ENCODE measurements around the gene GMFB. TPM values are rescaled to one million over a fixed set of nuclear protein-coding genes. Genes with fewer than 3 reads are reported as not detected.
A peak's percentile ranks its signal among the peaks of the same experiment; 100 is the strongest.

Gene GMFB
- total RNA-seq, 1 experiment from 2014 or later = 79.2 TPM

GRCh38 chr14:54474232-54474793 lies 14.5 kb downstream of the GMFB start:
- H3K4me3 Mint-ChIP-seq = no peak overlapping the region
- TF ChIP-seq CTCF (conservative IDR thresholded peaks at IDR 0.05) = no peak
- Histone ChIP-seq H2AFZ (ENCODE audit: low read length) (no peak overlapping the region), H3K4me1 (ENCODE audit: insufficient read depth, low read length) (no peaks in the 10 kb centered on the region), H4K20me1 (ENCODE audit: control insufficient read depth, insufficient read depth, insufficient read length) (no peaks in the 10 kb centered on the region), H2AK5ac (ENCODE audit: insufficient read length, low read length) (no peak overlapping the region), H3K9ac (ENCODE audit: extremely low read depth, insufficient read length, low read length) (no peak overlapping the region), H2BK20ac (ENCODE audit: low read depth, low read length, poor library complexity, severe bottlenecking) (no peak overlapping the region), H3K18ac (ENCODE audit: insufficient read length, low read depth, low read length) (no peak overlapping the region), H2BK15ac (ENCODE audit: low read depth, low read length) (no peak overlapping the region), H3K23me2 (ENCODE audit: insufficient read length, low read depth, low read length, poor library complexity, severe bottlenecking) (no peaks in the 10 kb centered on the region), H4K5ac (ENCODE audit: insufficient read length, low read depth, low read length) (no peak overlapping the region), H4K91ac (ENCODE audit: insufficient read length, low read depth, low read length) (no peak overlapping the region), H3K4ac (ENCODE audit: low read depth, low read length) (no peak overlapping the region), H3K27me3 (ENCODE audit: insufficient read depth, low read length) (no peaks in the 10 kb centered on the region), H2BK120ac (ENCODE audit: low read depth, low read length, poor library complexity, severe bottlenecking) (no peak overlapping the region), H3K79me2 (ENCODE audit: insufficient read depth, low read length) (no peaks in the 10 kb centered on the region), H3K27ac (ENCODE audit: insufficient read length, low read depth, low read length) (no peak overlapping the region), H2BK5ac (ENCODE audit: insufficient read length, low read length) (no peak overlapping the region), H4K8ac (replicated peaks; ENCODE audit: insufficient read length, low read depth, low read length) (no peak overlapping the region), H3K14ac (ENCODE audit: insufficient read depth, low read length) (no peak overlapping the region), H3K23ac (ENCODE audit: insufficient read length, low read depth, low read length) (no peak overlapping the region), H3K56ac (ENCODE audit: insufficient read length, low read depth, low read length) (no peak overlapping the region), H3K9me3 (ENCODE audit: control insufficient read depth, low read depth, low read length) (no peaks in the 10 kb centered on the region), H2BK12ac (ENCODE audit: insufficient read length, low read depth, low read length) (no peak overlapping the region), H3T11ph (ENCODE audit: low read length) (no peak overlapping the region), H3K79me1 (ENCODE audit: insufficient read depth, low read depth, low read length, poor library complexity, severe bottlenecking) (no peaks in the 10 kb centered on the region), H3K4me2 (ENCODE audit: insufficient read depth, insufficient read length, low read length) (no peak overlapping the region)
- WGBS (ENCODE audit: extremely low coverage, insufficient read length, low lambda C conversion rate) = no CpG with 5 or more reads among the region's 2 CpGs
- no peaks in the 10 kb centered on the region for H3K9me3 Mint-ChIP-seq
- H3K27me3 Mint-ChIP-seq (ENCODE audit: low read depth) = no peaks in the 10 kb centered on the region
- DNase-seq = no peak
- peaks cover 16 to 19% of the 10 kb centered on the region in 2 experiments for H3K4me1 Mint-ChIP-seq
- H3K27ac Mint-ChIP-seq = peak overlapping the region in 1 of 3 experiments; percentile 24; a peak in 1 of 7 replicates
- peaks cover 6 to 29% (median 28%) of the 10 kb centered on the region in 3 experiments; a peak in 6 of 7 replicates for H3K36me3 Mint-ChIP-seq (ENCODE audit: insufficient read depth in 1 of 3, low read depth in 3 of 3)
